Measurements from ENCODE around the gene MAP3K3.

Gene MAP3K3

GRCh38 chr17:63693411-63694113 is 71.3 kb downstream of the MAP3K3 start:
- no peak for DNase-seq (ENCODE audit: low read depth in 2 of 2)

GRCh38 chr17:63694229-63694949 is 72.2 kb downstream of the MAP3K3 start:
- no peak for DNase-seq (ENCODE audit: low read depth in 2 of 2)

- no peak for DNase-seq (ENCODE audit: low read depth in 2 of 2)
Measured at GRCh38 chr17:63694950-63695773, 72.9 kb downstream of the MAP3K3 start.

DNA sequence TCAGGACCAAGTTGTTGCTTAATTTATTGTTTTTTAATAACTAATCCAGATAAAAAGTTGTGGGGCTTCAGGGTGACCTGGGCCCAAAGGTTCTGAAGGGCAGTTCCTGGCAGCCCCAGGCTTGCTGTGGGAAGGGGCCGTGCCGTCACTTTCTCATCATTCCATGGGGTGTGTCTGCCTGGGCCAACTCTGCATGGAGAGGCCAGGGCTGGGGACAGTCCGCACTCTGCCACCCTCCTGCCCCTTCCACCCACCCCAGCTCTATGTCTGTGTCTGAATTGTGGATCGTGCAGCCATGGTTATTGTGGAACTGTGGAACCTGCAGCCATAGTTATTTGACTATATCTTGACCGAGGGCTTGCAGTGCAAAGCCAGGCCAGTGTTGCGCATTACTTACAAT is 73.7 kb downstream of the MAP3K3 start:
- no peak for DNase-seq (ENCODE audit: low read depth in 2 of 2)

- DNase-seq (ENCODE audit: low read depth in 2 of 2) = no peak
Measured at GRCh38 chr17:63696381-63696961, 74.3 kb downstream of the MAP3K3 start.

DNA sequence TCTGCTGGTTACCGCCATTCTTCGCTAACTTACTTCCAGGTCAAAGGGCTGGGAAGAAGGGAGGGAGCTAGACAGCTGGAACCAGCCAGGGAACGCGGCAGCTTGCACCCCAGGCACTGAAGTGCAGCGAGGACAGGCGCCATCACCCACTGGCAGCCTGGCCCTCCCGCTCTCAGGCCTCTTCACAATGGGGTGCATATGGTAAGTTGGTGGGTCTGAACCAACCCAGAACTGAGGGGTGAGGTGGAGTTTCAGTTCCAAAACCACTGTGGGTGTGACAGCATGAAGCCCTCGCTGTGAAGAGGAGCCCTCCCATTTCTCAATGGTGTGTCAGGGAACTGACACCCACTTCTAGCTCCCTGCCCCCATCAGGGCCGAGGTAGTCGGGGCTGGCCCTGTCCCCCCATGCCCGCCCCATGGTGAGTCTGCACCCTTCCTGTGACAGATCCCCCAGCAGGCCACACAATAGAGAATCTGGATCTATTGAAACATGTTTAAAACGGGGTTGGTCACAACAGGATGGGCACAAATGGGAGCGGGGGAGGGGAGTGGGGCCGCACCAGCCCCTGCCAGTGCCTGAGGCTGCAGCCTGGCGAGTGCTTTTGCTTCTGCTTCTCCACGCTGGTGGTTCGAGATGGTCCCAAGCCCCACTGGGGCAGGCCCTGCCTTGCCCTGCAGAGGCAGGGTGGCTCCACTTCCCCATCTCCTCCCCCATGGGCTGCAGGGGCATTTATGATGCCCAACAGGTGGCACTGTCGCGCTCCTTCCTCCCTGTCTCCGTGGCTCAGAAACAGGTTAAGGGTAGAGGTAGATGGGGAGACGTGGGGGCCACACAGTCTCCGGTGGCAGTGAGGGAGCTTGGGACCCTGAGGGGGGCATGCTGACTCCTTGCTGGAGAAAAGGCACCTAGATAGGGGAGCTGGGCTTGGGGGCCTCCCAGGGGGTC is 75.4 kb downstream of the MAP3K3 start:
- peak; percentile 65 to 69 for DNase-seq (ENCODE audit: low read depth in 2 of 2)

- DNase-seq (ENCODE audit: low read depth in 2 of 2) = no peak
Measured at GRCh38 chr17:63698381-63698885, 76.2 kb downstream of the MAP3K3 start.

DNA sequence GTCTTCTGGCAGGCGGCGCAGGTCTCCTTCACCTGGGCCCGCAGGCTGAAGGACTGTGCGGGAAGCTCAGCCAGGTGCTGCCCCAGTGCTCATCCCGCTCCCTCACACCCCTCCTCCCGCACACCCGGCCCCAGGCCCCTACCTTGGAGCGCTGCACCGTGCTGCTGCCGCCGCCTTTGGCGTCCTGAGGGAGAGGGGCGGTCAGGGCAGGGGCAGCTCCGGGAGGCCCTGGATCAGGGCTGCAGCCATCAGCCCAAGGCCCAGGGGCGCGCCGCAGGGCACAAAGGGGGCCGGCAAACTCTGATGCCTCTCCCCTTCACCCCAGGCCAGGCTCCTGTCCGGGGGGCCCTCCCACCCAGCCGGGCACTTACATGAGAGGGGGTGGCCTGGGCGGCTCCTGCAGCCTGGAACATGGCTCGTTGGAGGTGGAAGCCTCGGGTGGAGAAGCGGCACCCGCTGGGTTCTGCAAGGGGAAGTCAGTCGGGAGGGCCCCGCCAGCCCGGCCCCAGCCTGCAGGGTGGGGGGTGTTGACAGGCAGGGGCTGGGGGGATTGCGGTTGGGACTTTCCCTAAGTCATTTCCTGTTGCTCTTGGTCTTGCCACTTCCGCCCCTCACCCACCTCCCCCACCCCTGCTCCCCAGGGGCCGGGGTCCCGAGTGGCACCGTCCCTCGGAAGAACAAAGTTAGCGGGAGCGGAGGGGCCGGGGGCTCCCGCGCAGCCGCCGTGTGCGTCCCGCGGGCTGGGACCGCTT is 76.8 kb downstream of the MAP3K3 start:
- peak; percentile 74 to 80 for DNase-seq (ENCODE audit: low read depth in 2 of 2)

DNA sequence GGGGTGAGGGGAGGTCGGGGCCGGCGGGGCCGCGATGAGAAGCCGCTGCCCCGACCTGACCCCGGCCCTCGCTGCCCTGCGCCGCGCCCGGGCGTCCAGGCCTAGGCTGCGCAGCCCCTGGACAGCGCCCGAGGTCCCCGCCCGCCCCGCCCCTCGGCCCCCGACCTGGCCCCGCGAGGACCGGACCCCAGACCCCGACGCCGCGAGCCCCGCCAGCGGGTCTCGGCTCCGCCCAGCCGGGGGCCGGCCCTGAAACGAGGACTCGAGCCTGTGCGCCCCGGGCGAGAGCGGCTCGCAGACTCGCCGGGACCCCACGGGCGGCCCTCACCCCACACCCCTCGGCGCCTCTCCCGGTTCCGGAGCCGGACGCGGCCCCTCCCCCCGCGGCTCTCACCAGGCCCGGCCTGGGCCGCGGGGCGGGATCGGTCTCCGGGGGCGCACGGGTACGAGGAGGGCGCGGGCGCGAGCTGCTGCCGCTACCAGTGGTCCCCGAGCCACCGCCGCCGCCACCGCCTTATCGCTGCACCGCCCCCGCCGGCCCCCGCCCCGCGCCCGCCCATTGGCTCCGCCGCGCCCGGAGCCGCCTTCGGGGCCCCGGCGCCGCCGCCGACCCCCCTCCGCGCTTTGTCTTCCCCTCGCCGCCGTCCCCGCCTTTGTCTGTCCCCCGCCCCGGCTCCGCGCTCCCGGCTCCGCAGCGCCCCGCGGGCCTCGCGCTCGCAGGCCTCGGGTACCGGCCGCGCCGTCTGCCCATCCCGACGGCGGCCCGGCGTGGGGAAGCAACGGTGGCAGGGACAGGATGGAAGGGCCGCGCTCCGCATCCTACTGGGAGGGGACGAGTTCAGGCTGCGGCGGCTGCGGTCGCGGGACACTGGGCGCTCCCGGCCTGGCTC is 77.7 kb downstream of the MAP3K3 start, which contains the start of gene LIMD2:
TSS of gene LIMD2 (minus strand) at position 488 of the 890 bp plus-strand sequence. CDS start 827 bp downstream, outside the sequence.
- peak; percentile 72 to 74 for DNase-seq (ENCODE audit: low read depth in 2 of 2)

GRCh38 chr17:63700528-63701455 is 78.6 kb downstream of the MAP3K3 start:
- DNase-seq (ENCODE audit: low read depth in 2 of 2) = peak; percentile 36 to 38

- no peak for DNase-seq (ENCODE audit: low read depth in 2 of 2)
Measured at GRCh38 chr17:63701456-63701820, 79.2 kb downstream of the MAP3K3 start.

DNA sequence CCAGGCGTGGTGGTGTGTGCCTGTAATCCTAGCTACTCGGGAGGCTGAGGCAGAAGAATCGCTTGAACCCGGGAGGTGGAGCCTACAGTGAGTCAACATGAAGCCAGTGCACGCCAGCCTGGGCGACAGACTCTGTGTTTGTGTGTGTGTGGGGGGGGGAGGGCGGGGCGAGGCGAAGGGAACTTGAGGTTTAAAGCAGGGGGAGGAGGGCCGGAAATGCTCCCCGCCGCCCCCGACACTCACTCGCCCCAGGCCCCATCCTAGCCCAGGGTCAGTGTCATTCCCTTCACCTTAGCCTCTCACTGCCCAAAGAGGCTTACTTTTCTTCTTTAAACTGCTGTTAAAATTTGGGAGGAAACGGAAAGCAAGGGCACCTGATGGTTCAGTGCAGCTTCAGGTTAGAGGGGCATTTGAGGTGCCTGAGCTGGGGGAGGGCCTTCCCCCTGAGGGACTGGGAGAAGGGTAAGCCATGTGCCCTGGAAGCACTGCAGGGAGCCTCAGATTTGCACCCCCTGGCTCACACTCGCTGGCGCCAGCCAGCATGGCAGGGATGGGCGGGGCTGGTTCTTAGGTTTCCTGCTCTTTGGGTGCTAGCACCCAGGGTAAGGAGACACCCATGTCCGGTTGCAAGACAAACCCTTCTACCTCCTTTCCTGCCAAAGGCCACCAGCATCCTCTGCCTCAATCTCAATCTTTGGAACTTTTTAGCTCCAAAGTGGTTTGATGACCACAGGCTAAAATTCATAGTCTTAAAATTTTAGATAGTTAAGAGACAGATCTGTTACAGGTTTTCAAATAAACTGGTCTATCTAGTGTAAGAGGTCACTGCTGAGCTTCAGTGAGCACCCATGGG is 79.9 kb downstream of the MAP3K3 start:
- peak; percentile 62 to 72 for DNase-seq (ENCODE audit: low read depth in 2 of 2)

GRCh38 chr17:63702721-63703015 is 80.5 kb downstream of the MAP3K3 start:
- no peak for DNase-seq (ENCODE audit: low read depth in 2 of 2)

- DNase-seq (ENCODE audit: low read depth in 2 of 2) = no peak
Measured at GRCh38 chr17:63703029-63703428, 80.8 kb downstream of the MAP3K3 start.

GRCh38 chr17:63703556-63704258 is 81.5 kb downstream of the MAP3K3 start:
- DNase-seq (ENCODE audit: low read depth in 2 of 2) = no peak

GRCh38 chr17:63704259-63704576 is 82.0 kb downstream of the MAP3K3 start:
- no peak for DNase-seq (ENCODE audit: low read depth in 2 of 2)

DNA sequence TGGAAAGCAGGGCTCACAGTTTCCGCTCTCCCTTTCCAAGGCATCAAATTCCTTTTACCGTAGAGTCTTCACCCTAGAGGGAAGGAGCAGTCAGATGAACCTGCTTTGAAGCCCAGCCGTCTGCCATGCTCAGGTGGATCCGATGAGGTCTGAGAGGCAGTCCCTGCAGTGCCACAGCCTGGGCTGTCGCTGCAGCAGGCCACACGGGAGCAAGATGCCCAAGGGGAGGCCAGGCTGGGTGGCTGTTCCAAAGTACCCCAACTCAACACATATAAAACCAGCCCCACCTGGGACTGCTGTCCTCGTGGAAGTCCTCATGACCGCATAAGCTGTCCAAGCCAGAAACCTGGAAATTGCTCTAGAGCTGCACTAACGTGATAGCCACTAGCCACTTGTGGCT is 82.6 kb downstream of the MAP3K3 start:
- no peak for DNase-seq (ENCODE audit: low read depth in 2 of 2)

All from stimulated activated CD8-positive, alpha-beta memory T cell treated with anti-CD3 and anti-CD28 coated beads, Interleukin-15, amount 100 ng/mL, for 48 hours (primary cell).